Thymus (tissue), 11 donors: ENCODE results near the gene MAP2. TPM values are rescaled to one million over a fixed set of nuclear protein-coding genes. Genes with fewer than 3 reads are reported as not detected.

Experiments used
- DNase-seq, 9 donors: peaks; one replicate each; pipeline ENCODE4 v3.0.0-alpha.2; 2013; ENCODE audit warnings: low spot score in 9 of 9, low read depth in 6 of 9, missing footprints in 1 of 9
- H3K27ac ChIP-seq, 2 donors: one replicate each; pipeline ENCODE4 v1.5.1; 2013; ENCODE audit warnings: control low read depth in 1 of 2, low read depth in 1 of 2, low read length in 1 of 2, mild to moderate bottlenecking in 1 of 2, moderate library complexity in 1 of 2
- H3K27me3 ChIP-seq, 2 donors: one replicate each; pipeline ENCODE4 v1.5.1; 2013; ENCODE audit warnings: low read length in 1 of 2; ENCODE audit not compliant: control insufficient read depth in 2 of 2, insufficient read depth in 1 of 2
- H3K36me3 ChIP-seq, 2 donors: one replicate each; pipeline ENCODE4 v1.5.1; 2013; ENCODE audit warnings: low read length in 1 of 2, mild to moderate bottlenecking in 1 of 2, moderate library complexity in 1 of 2; ENCODE audit not compliant: control insufficient read depth in 2 of 2, insufficient read depth in 2 of 2
- H3K4me1 ChIP-seq, 2 donors: one replicate each; pipeline ENCODE4 v1.5.1; 2013; ENCODE audit warnings: low read length in 2 of 2; ENCODE audit not compliant: control insufficient read depth in 2 of 2, insufficient read depth in 2 of 2
- H3K4me3 ChIP-seq, 2 donors: one replicate each; pipeline ENCODE4 v1.5.1; 2013; ENCODE audit warnings: low read length in 2 of 2, control low read depth in 1 of 2, mild to moderate bottlenecking in 1 of 2
- H3K9me3 ChIP-seq, 2 donors: one replicate each; pipeline ENCODE4 v1.5.1; 2013; ENCODE audit warnings: low read length in 1 of 2, mild to moderate bottlenecking in 1 of 2; ENCODE audit not compliant: control insufficient read depth in 2 of 2, insufficient read depth in 1 of 2
- WGBS: extraction: QIAGEN DNeasy Blood & Tissue Kit; methylation state at CpG from one replicate; pipeline ENCODE4 v1.1.7; 2013; 5-methylcytosine and 5-hydroxymethylcytosine counted together
- polyA plus RNA-seq: library from polyadenylated mRNA; stranded (reverse); fragments of 200-250 nt; gene quantifications from one replicate; pipeline ENCODE4 v1.2.3, GENCODE V29; 2013
- total RNA-seq: library from RNA; stranded (reverse); fragments of 120-200 nt; gene quantifications from one replicate; pipeline ENCODE4 v1.2.4, GENCODE V29; 2013
- donor health status: healthy.

Gene MAP2
- total and polyA plus RNA-seq, 2 donors = 2.5 to 5.3 TPM

DNA sequence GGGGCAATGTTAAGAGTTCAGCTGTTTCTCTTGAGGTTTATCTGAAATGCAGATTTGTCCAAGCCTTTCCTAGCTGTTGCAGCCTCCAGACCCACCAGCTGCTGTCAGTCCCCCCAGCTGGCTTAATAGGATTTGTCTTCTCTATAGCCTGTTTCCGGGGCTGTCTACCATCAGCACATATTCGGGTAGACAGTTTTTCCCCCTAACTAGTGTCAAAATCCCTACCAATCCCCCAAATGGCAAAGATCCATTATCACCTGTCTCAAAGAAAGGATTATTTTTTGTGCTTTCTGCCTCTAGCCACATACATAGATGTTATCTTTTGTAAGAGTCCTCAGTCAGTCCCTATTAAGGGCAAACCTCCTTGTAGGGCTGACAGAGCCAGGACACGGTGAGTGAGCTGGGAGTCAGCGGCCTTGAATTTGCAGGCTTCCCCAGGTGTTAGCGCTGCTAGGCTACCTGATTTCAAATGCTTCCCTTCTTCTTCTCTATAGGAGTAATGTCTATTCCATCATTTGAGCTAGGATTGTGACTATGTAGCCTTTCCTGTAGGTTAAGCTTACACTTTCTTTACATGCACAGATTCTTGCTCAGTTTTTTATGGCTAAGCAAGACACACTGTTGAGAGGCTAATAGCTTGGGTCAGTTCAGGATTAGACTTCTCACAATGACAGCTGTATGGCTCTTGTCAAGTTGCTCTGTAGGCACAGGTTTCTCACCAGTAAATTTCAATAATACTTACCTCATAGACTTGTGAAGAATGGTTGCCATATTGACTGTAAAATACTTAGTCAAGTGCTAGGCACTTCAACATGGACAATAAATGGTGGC lies 176.7 kb downstream of the MAP2 start:
- Histone ChIP-seq H3K9me3 (no peaks in the 10 kb centered on the region), H3K27ac (no peak overlapping the region), H3K36me3 (no peaks in the 10 kb centered on the region), H3K4me3 (no peak overlapping the region), H3K4me1 (no peaks in the 10 kb centered on the region), H3K27me3 (no peaks in the 10 kb centered on the region)
- WGBS = 80% methylated on average over 5 of the region's 5 CpGs
- no peak for DNase-seq

DNA sequence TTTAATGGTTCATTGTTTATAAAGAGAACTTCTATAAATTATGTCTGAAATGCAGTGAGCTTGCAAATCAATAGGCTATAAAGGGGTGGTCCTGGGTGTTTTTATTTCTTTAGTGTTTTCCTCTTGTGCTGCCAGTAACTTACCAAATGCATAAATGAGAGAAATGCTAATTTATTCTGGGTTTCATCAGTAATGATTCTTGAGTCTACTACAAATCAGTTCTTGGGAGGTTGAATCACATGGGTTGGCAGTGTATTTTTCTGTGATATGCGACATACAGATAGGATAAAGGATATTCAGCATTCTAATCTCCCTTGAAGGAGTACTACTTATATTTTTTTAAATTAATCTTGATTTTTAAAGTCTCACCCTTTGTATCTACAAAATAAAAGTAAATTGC lies 177.7 kb downstream of the MAP2 start:
- WGBS = 99% methylated on average over 1 of the region's 1 CpG
- Histone ChIP-seq H3K36me3 (no peaks in the 10 kb centered on the region), H3K9me3 (no peaks in the 10 kb centered on the region), H3K27me3 (no peaks in the 10 kb centered on the region), H3K4me3 (no peak overlapping the region), H3K4me1 (no peaks in the 10 kb centered on the region), H3K27ac (no peak overlapping the region)
- no peak for DNase-seq

DNA sequence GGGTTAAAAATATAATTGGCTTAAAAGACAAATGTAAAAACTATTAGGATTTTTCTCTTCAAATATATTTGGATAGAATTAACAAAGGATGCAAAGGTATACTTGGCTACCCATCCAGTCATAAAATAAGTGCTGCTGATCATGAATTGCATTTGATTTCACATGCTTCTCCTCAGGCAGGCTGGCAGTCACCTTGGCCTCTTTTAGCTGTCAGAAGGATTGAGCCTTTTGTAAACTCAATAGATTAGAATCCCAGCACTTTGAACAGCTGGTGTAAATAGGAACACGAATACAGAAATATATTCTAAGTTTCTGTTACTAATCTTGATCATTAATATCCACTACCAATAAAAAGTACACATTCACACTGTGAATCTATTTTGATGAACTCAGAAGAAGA lies 178.4 kb downstream of the MAP2 start:
- H3K4me1 ChIP-seq = no peaks in the 10 kb centered on the region
- H3K27ac ChIP-seq = no peak overlapping the region
- no peaks in the 10 kb centered on the region for H3K27me3 ChIP-seq
- DNase-seq = no peak
- H3K9me3 ChIP-seq = no peaks in the 10 kb centered on the region
- no peaks in the 10 kb centered on the region for H3K36me3 ChIP-seq
- 96% methylated on average over 1 of the region's 1 CpG for WGBS
- no peak overlapping the region for H3K4me3 ChIP-seq

DNA sequence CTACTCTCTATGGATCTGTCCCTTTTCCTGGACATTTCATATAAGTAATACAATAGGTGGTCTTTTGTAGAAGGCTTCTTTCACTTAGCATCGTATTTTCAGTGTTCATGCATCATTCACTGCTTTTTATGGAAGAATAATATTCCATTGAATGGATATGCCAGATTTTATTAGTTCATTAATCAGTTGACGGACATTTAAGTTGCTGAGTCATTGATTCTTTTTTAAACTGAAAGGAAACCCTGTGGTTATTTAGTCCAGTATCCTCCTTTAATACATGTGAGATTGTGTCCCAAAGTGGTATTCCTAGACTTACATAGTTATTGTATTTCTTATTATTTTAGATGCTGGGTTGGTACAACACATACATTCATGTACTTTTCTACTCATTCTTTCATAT lies 185.7 kb downstream of the MAP2 start:
- H3K27me3 ChIP-seq = no peaks in the 10 kb centered on the region
- H3K9me3 ChIP-seq = no peaks in the 10 kb centered on the region
- 76% methylated on average over 2 of the region's 2 CpGs for WGBS
- H3K27ac ChIP-seq = no peak overlapping the region
- no peaks in the 10 kb centered on the region for H3K36me3 ChIP-seq
- H3K4me1 ChIP-seq = no peaks in the 10 kb centered on the region
- no peak overlapping the region for H3K4me3 ChIP-seq
- no peak for DNase-seq

DNA sequence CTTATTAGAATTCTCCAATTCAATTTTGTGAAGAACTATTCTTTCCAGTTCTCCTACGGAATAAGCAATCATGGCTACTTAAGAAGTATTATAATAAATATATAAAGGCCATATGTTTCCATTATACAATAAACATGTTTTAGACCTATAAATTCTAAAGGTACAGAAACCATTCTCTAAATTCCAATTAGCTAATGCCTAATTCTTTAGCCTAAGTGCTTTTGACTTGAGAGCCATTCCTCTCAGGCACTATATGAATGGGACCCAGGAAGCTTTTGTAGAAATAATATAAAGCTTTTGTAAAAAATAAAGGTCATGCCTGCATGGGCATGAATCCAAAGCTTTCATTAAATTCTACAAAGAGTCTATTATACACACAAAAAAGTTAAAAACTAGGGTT lies 186.8 kb downstream of the MAP2 start:
- Histone ChIP-seq H3K9me3 (no peaks in the 10 kb centered on the region), H3K27ac (no peak overlapping the region), H3K4me3 (no peak overlapping the region), H3K4me1 (no peaks in the 10 kb centered on the region), H3K36me3 (no peaks in the 10 kb centered on the region), H3K27me3 (no peaks in the 10 kb centered on the region)
- DNase-seq = no peak
- 93% methylated on average over 1 of the region's 1 CpG for WGBS

DNA sequence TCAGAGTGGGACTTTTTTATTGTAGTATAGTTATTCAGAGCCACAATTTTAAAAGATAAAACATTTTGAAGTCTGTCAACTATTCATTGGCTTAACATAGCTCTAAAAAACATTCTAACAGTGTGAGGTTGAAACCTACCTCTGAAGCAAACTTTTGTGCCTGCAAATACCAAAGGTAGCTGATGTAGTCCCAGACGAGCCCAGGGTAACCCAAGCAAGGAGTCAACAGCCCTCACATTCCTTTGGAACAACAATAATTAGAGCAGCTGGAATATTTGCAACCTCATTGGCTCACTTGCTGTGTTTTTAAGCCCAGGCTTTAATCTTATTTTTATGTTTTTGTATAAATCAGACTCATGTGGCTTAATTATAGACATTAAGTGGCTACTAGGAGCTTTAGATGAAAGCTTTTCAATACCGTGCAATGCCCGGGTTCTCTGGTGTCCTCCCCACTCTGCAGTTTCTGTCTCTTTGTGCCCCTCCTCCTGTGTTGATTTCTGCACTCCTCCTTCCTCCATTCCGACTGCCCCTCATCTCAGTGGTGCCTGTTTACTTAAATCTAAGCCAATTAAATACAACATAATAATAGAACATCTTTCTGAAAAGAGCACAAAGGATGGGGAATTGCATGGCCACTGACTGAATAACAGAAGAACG lies 189.9 kb downstream of the MAP2 start:
- no peaks in the 10 kb centered on the region for H3K27me3 ChIP-seq
- no peak for DNase-seq
- H3K9me3 ChIP-seq = no peaks in the 10 kb centered on the region
- no peak overlapping the region for H3K4me3 ChIP-seq
- WGBS = 69% methylated on average over 5 of the region's 5 CpGs
- H3K27ac ChIP-seq = no peak overlapping the region
- no peaks in the 10 kb centered on the region for H3K36me3 ChIP-seq
- no peaks in the 10 kb centered on the region for H3K4me1 ChIP-seq

DNA sequence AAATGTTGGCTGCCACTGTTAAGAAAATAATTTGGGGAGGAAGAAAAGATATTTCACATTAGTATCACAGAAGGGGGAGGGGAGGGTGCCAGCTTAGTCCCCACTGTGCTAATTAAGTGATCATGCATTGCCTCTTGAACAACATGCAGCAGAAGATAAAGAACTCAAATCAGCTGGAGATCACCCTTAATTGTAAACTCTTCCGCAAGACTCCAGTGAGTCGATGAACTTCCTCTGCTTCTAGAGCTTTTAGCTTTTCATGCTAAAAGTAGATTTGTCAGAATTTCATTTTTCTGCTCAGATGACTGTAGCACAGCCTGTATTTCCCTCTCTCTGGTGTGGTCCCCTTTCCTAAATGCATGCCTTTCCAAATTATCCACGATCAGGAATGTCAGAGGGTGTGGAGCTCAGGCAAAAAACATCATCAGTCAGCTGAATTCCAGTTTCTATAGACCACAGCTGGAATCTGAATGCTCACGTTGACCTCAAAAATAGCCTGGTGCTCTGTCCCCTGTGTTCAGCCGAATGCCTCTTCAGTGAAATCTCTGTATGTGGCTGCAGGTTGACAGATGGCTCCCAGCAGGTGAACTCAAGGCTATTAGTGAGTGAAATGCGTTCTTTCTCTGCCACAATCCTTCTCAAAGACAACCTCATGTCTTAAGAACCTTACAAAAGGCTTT lies 191.0 kb downstream of the MAP2 start:
- WGBS = 47% methylated on average over 6 of the region's 6 CpGs
- H3K27me3 ChIP-seq = no peaks in the 10 kb centered on the region
- no peak for DNase-seq

DNA sequence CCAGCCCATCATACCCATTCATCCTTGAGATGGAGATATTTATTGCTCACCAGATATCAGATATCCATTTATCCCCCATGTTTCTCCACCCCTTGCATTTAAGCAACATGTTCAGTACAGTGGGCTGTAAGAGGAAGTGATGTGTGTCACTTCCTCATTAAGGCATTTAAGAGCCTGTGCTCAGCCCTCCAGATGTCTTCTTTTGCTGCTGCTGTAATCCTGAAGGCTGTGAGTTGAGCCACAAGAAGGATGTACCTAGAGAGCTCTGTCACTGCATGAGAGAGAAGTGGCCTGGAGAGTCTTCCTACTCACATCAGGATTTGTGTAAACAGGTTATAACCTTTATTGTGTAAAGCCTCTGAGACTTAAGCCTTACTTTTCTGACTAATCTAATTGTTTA lies 195.9 kb downstream of the MAP2 start:
- no peaks in the 10 kb centered on the region for H3K4me1 ChIP-seq
- H3K4me3 ChIP-seq = no peak overlapping the region
- H3K27ac ChIP-seq = no peak overlapping the region
- H3K36me3 ChIP-seq = no peaks in the 10 kb centered on the region
- DNase-seq = no peak
- no peaks in the 10 kb centered on the region for H3K27me3 ChIP-seq
- no peaks in the 10 kb centered on the region for H3K9me3 ChIP-seq

More for the DNA sequence above, 191.0 kb downstream of the MAP2 start:
- Histone ChIP-seq H3K4me1 (no peaks in the 10 kb centered on the region), H3K27ac (no peak overlapping the region), H3K4me3 (no peak overlapping the region), H3K9me3 (no peaks in the 10 kb centered on the region), H3K36me3 (no peaks in the 10 kb centered on the region)
